Stomach (tissue), 4 donors: ENCODE results near the gene ATG2B.

ENCODE experiments used
- EP300 ChIP-seq: sonication (generic); formaldehyde crosslinking; IDR thresholded peaks from one replicate; pipeline ENCODE4 v1.6.1; 2017; ENCODE audit warnings: antibody characterized with exemption
- TF ChIP-seq, protein P1 (sequence below), 7 experiments: fragments of 450-650 bp in 4 of 7; fragments of 200-600 bp in 3 of 7; sonication (generic) in 3 of 7; IDR thresholded peaks; one replicate each; pipeline ENCODE4 v1.5.1; 2016 to 2019; ENCODE audit warnings: antibody characterized with exemption in 7 of 7, control low read depth in 2 of 7, mild to moderate bottlenecking in 1 of 7

DNA sequence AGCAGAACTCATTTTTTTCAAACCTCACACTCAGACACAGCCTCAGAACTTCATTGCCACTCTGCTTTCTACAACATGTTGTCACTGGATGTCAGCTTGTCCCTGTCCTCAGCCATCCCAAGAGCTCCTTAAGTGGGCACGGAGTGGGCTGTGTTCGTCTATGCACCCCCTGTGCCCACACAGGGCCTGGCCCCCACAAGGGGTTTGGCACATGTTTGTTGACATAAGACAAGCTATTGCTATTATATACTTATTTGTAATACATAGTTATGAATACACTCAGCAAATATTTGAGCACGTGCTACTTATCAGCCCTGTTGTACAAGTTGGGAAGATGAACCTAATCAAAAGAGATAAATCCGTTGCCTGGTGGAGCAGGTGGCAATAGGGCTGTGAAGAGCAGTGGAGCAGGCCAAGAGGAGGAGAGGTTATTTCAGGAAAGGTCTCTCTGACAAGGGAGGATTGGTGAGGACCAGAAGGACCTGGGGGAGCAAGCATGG, 111.4 kb downstream of the ATG2B start:
- no peak for TF ChIP-seq EP300
- TF ChIP-seq, protein P1, sequence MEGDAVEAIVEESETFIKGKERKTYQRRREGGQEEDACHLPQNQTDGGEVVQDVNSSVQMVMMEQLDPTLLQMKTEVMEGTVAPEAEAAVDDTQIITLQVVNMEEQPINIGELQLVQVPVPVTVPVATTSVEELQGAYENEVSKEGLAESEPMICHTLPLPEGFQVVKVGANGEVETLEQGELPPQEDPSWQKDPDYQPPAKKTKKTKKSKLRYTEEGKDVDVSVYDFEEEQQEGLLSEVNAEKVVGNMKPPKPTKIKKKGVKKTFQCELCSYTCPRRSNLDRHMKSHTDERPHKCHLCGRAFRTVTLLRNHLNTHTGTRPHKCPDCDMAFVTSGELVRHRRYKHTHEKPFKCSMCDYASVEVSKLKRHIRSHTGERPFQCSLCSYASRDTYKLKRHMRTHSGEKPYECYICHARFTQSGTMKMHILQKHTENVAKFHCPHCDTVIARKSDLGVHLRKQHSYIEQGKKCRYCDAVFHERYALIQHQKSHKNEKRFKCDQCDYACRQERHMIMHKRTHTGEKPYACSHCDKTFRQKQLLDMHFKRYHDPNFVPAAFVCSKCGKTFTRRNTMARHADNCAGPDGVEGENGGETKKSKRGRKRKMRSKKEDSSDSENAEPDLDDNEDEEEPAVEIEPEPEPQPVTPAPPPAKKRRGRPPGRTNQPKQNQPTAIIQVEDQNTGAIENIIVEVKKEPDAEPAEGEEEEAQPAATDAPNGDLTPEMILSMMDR (IDR thresholded peaks at IDR 0.05) = no peak
